Tibial nerve (tissue), 4 donors: Measurements from ENCODE around the gene ABCB9. TPM values are rescaled to one million over a fixed set of nuclear protein-coding genes. Genes with fewer than 3 reads are reported as not detected.

ENCODE experiments used
- DNase-seq, 2 donors: peaks; one replicate each; pipeline ENCODE4 v3.0.0-alpha.2; 2019; ENCODE audit warnings: low spot score in 2 of 2
- H3K27ac ChIP-seq, 4 donors: fragments of 200-600 bp; sonication (generic) in 3 of 4; one replicate each; pipeline ENCODE4 v1.5.1; 2017 to 2019; ENCODE audit warnings: mild to moderate bottlenecking in 1 of 4
- H3K27me3 ChIP-seq, 2 donors: fragments of 200-600 bp; sonication (generic) in 1 of 2; one replicate each; pipeline versions ENCODE4 v1.5.1 to v1.6.0; 2017 to 2019
- H3K36me3 ChIP-seq, 3 donors: fragments of 200-600 bp; sonication (generic); one replicate each; pipeline ENCODE4 v1.5.1; 2018 to 2019
- H3K4me1 ChIP-seq, 4 donors: fragments of 200-600 bp; sonication (generic) in 3 of 4; one replicate each; pipeline ENCODE4 v1.5.1; 2017 to 2019
- H3K4me3 ChIP-seq, 4 donors: fragments of 200-600 bp; sonication (generic) in 3 of 4; one replicate each; pipeline ENCODE4 v1.5.1; 2017 to 2019; ENCODE audit warnings: mild to moderate bottlenecking in 1 of 4, moderate library complexity in 1 of 4
- H3K9me3 ChIP-seq, 4 donors: fragments of 200-600 bp; sonication (generic) in 3 of 4; one replicate each; pipeline ENCODE4 v1.5.1; 2017 to 2019
- CTCF ChIP-seq, 5 experiments: fragments of 200-600 bp in 3 of 5; fragments of 450-650 bp in 2 of 5; sonication (generic) in 3 of 5; IDR thresholded peaks; one replicate each; pipeline ENCODE4 v1.5.1; 2016 to 2019; ENCODE audit warnings: antibody characterized with exemption in 5 of 5, mild to moderate bottlenecking in 3 of 5, moderate library complexity in 2 of 5
- EP300 ChIP-seq, 2 donors: sonication (generic); formaldehyde crosslinking; IDR thresholded peaks; one replicate each; pipeline ENCODE4 v1.6.1; 2017; ENCODE audit warnings: antibody characterized with exemption in 2 of 2, mild to moderate bottlenecking in 1 of 2
- POLR2A ChIP-seq, 2 donors: fragments of 450-650 bp; IDR thresholded peaks; one replicate each; pipeline ENCODE4 v1.6.1; 2017; ENCODE audit warnings: antibody characterized with exemption in 2 of 2, mild to moderate bottlenecking in 2 of 2, moderate library complexity in 2 of 2
- WGBS, 2 donors: methylation state at CpG; one replicate each; pipeline ENCODE4 v1.1.5; 2018; 5-methylcytosine and 5-hydroxymethylcytosine counted together
- total RNA-seq, 4 donors: library from RNA; depleted of rRNA; stranded (reverse); fragments of >200 nt; gene quantifications; one replicate each; pipeline ENCODE4 v1.1.0, GENCODE V29; 2016

Gene ABCB9
- total RNA-seq, 4 donors from 2014 or later, result 4.2 to 11.4 (median 6.0) TPM

GRCh38 chr12:122891661-122892525, 74.4 kb downstream of the ABCB9 start:
- H3K27ac ChIP-seq, result peak overlapping the region; percentile 20 to 98 (median 72)
- H3K4me1 ChIP-seq, result peaks cover 0 to 82% (median 75%) of the 10 kb centered on the region in 4 donors
- H3K9me3 ChIP-seq, result peaks cover 0 to 4% (median 0%) of the 10 kb centered on the region in 4 donors

GRCh38 chr12:122889761-122890520, 76.3 kb downstream of the ABCB9 start:
- H3K27ac ChIP-seq, result peak overlapping the region in 3 of 4 donors; percentile 72 to 98 (median 95)
- no peaks in the 10 kb centered on the region for H3K36me3 ChIP-seq
- no peak overlapping the region for H3K4me3 ChIP-seq
- no peak for DNase-seq
- H3K9me3 ChIP-seq, result no peaks in the 10 kb centered on the region
- H3K4me1 ChIP-seq, result peaks cover 0 to 97% (median 81%) of the 10 kb centered on the region in 4 donors
- no peaks in the 10 kb centered on the region for H3K27me3 ChIP-seq
- 54 to 63% methylated on average over 13 of the region's 13 CpGs for WGBS, 2 donors
- no peak for TF ChIP-seq CTCF (IDR thresholded peaks at IDR 0.05)
- no peak for TF ChIP-seq POLR2A (IDR thresholded peaks at IDR 0.05)
- no peak for TF ChIP-seq EP300 (IDR thresholded peaks at IDR 0.05)

More at GRCh38 chr12:122891661-122892525, 74.4 kb downstream of the ABCB9 start:
- H3K27me3 ChIP-seq, result no peaks in the 10 kb centered on the region
- peak in 1 of 2 donors; percentile 53 for TF ChIP-seq EP300 (IDR thresholded peaks at IDR 0.05)
- TF ChIP-seq CTCF (IDR thresholded peaks at IDR 0.05), result no peak
- TF ChIP-seq POLR2A (IDR thresholded peaks at IDR 0.05), result peak in 1 of 2 donors; percentile 25
- WGBS, 2 donors, result 13 to 18% methylated on average over 10 of the region's 10 CpGs
- no peak for DNase-seq
- H3K36me3 ChIP-seq, result no peaks in the 10 kb centered on the region
- H3K4me3 ChIP-seq, result peak overlapping the region in 1 of 4 donors; percentile 15

GRCh38 chr12:122888232-122888752, 78.0 kb downstream of the ABCB9 start:
- DNase-seq, result no peak
- Histone ChIP-seq H3K4me1 (peaks cover 0 to 96% (median 78%) of the 10 kb centered on the region in 4 donors), H3K9me3 (no peaks in the 10 kb centered on the region), H3K36me3 (no peaks in the 10 kb centered on the region), H3K4me3 (peak overlapping the region in 1 of 4 donors; percentile 15), H3K27ac (peak overlapping the region; percentile 50 to 98 (median 84)), H3K27me3 (no peaks in the 10 kb centered on the region)
- 32% methylated on average over 12 of the region's 12 CpGs for WGBS, 2 donors
- TF ChIP-seq EP300 (IDR thresholded peaks at IDR 0.05) (peak in 1 of 2 donors; percentile 57), CTCF (IDR thresholded peaks at IDR 0.05) (no peak)

GRCh38 chr12:122887819-122888212, 78.4 kb downstream of the ABCB9 start:
- no peak for DNase-seq
- peaks cover 0 to 96% (median 75%) of the 10 kb centered on the region in 4 donors for H3K4me1 ChIP-seq

More at GRCh38 chr12:122887819-122888212, 78.4 kb downstream of the ABCB9 start:
- Histone ChIP-seq H3K27ac (peak overlapping the region in 3 of 4 donors; percentile 72 to 98 (median 95)), H3K27me3 (no peaks in the 10 kb centered on the region), H3K9me3 (no peaks in the 10 kb centered on the region), H3K4me3 (peak overlapping the region in 1 of 4 donors; percentile 15), H3K36me3 (no peaks in the 10 kb centered on the region)
- WGBS, 2 donors, result 73% methylated on average over 5 of the region's 5 CpGs
- TF ChIP-seq EP300 (IDR thresholded peaks at IDR 0.05) (no peak), POLR2A (IDR thresholded peaks at IDR 0.05) (no peak), CTCF (IDR thresholded peaks at IDR 0.05) (no peak)
